Fibroblast of lung (primary cell): ENCODE results near the gene PARVG.

Source experiments
- EZH2 ChIP-seq: IDR thresholded peaks from 2 replicates; pipeline ENCODE4 v1.5.1; 2012; ENCODE audit warnings: low read length, control low read depth, mild to moderate bottlenecking; ENCODE audit errors: missing control alignments
- TF ChIP-seq, protein P1 (sequence below), 2 donors: IDR thresholded peaks in 1 of 2; conservative IDR thresholded peaks in 1 of 2; 1 replicate in 1 of 2; 2 replicates in 1 of 2; pipeline ENCODE4 v1.5.1; 2011 to 2012; ENCODE audit warnings: low read length in 2 of 2, control low read depth in 1 of 2, inconsistent platforms in 1 of 2, low read depth in 1 of 2, mild to moderate bottlenecking in 1 of 2

DNA sequence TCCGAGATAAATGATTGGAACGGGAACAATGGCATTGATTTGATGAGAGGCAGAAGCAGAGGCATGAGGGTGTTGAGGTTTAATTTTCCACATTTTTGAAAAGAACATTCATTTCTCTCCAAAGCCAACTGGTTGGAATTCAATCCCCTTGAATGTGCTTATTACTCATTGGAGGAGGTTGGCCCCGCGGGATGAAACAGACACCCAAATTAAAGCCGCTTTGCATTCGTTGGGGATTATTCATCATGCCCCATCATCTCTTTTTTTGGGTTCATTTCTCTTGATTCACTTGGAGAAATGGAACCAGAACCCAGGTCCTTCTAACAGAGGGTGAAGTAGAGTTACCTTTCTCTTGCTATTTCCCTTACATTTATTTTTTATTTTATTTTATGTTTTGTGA is 47.6 kb upstream of the PARVG start:
- TF ChIP-seq, protein P1, sequence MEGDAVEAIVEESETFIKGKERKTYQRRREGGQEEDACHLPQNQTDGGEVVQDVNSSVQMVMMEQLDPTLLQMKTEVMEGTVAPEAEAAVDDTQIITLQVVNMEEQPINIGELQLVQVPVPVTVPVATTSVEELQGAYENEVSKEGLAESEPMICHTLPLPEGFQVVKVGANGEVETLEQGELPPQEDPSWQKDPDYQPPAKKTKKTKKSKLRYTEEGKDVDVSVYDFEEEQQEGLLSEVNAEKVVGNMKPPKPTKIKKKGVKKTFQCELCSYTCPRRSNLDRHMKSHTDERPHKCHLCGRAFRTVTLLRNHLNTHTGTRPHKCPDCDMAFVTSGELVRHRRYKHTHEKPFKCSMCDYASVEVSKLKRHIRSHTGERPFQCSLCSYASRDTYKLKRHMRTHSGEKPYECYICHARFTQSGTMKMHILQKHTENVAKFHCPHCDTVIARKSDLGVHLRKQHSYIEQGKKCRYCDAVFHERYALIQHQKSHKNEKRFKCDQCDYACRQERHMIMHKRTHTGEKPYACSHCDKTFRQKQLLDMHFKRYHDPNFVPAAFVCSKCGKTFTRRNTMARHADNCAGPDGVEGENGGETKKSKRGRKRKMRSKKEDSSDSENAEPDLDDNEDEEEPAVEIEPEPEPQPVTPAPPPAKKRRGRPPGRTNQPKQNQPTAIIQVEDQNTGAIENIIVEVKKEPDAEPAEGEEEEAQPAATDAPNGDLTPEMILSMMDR (conservative IDR thresholded peaks at IDR 0.05 in 1 of 2, IDR thresholded peaks at IDR 0.05 in 1 of 2; ENCODE audit: low read depth in 1 of 2, low read length in 2 of 2) = no peak
- no peak for TF ChIP-seq EZH2
